PC-9 (cell line): Measurements from ENCODE around the gene RFXANK. TPM values are rescaled to one million over a fixed set of nuclear protein-coding genes. Genes with fewer than 3 reads are reported as not detected.

Experiments
- BruUV-seq: library from RNA; stranded (reverse); fragments of 400-500 nt; replicated peaks from 2 replicates; lab custom pipeline; 2021; lab: Mats Ljungman, UMichigan
- CTCF ChIA-PET: fragments of 300-600 bp; sonication (Branson Sonifier 250); formaldehyde crosslinking; loops from one replicate; lab custom pipeline; 2022; ENCODE audit warnings: antibody characterized with exemption; lab: Charles Lee
- POLR2A ChIA-PET: fragments of 300-600 bp; sonication (Branson Sonifier 250); formaldehyde crosslinking; loops from one replicate; lab custom pipeline; 2022; ENCODE audit warnings: antibody characterized with exemption; ENCODE audit not compliant: unreplicated experiment; lab: Charles Lee
- DNase-seq, 2 experiments: peaks; one replicate each; pipeline versions ENCODE4 v3.0.0 to v3.0.0-alpha.2; 2015 to 2022; ENCODE audit warnings: mixed read lengths in 1 of 2
- H2AFZ ChIP-seq: fragments of 200-600 bp; sonication (generic); 2 replicates; pipeline ENCODE4 v1.8.1; 2017; ENCODE audit warnings: antibody characterized with exemption
- H3F3A ChIP-seq: fragments of 200-600 bp; sonication (generic); 2 replicates; pipeline ENCODE4 v1.8.1; 2017; ENCODE audit warnings: antibody characterized with exemption, mild to moderate bottlenecking, low read depth; ENCODE audit not compliant: insufficient read depth
- H3K27ac ChIP-seq: fragments of 200-600 bp; sonication (generic); 2 replicates; pipeline ENCODE4 v1.6.1; 2016; ENCODE audit warnings: mixed run types
- H3K27me3 ChIP-seq: fragments of 200-600 bp; sonication (generic); 2 replicates; pipeline ENCODE4 v1.6.1; 2016; ENCODE audit warnings: low read depth, mixed run types; ENCODE audit not compliant: insufficient read depth
- H3K36me3 ChIP-seq: fragments of 200-600 bp; sonication (generic); 2 replicates; pipeline ENCODE4 v1.6.1; 2016; ENCODE audit warnings: low read depth, mixed run types
- H3K4me1 ChIP-seq: fragments of 200-600 bp; sonication (generic); replicated peaks from 2 replicates; pipeline ENCODE4 v1.6.1; 2016; ENCODE audit warnings: mixed run types; ENCODE audit not compliant: insufficient read depth
- H3K4me2 ChIP-seq: fragments of 200-600 bp; sonication (generic); 2 replicates; pipeline ENCODE4 v1.6.1; 2017; ENCODE audit warnings: mixed run types
- H3K4me3 ChIP-seq: fragments of 200-600 bp; sonication (generic); 2 replicates; pipeline ENCODE4 v1.6.1; 2016; ENCODE audit warnings: mixed run types
- H3K79me2 ChIP-seq: fragments of 200-600 bp; sonication (generic); 2 replicates; pipeline ENCODE4 v1.6.1; 2017; ENCODE audit warnings: low read depth, mixed run types
- H3K9me2 ChIP-seq: fragments of 200-600 bp; sonication (generic); 2 replicates; pipeline ENCODE4 v1.8.1; 2017; ENCODE audit warnings: mild to moderate bottlenecking; ENCODE audit not compliant: insufficient read depth
- H3K9me3 ChIP-seq: fragments of 200-600 bp; sonication (generic); 2 replicates; pipeline ENCODE4 v1.8.1; 2016; ENCODE audit warnings: low read depth; ENCODE audit not compliant: insufficient read depth
- H4K20me1 ChIP-seq: fragments of 200-600 bp; sonication (generic); 2 replicates; pipeline ENCODE4 v1.8.1; 2017; ENCODE audit not compliant: insufficient read depth
- CTCF ChIP-seq: fragments of 200-600 bp; sonication (generic); conservative IDR thresholded peaks from 2 replicates; pipeline ENCODE4 v1.6.1; 2017; ENCODE audit warnings: mixed run types, antibody characterized with exemption, mild to moderate bottlenecking, moderate library complexity
- EZH2 ChIP-seq: fragments of 200-600 bp; sonication (generic); IDR thresholded peaks from 2 replicates; pipeline ENCODE4 v1.8.0; 2017; ENCODE audit warnings: antibody characterized with exemption, low read depth
- intact Hi-C: fragments of 100-400 bp; cut with micrococcal nuclease; formaldehyde crosslinking; loops from one replicate; pipeline ENCODE4 v1.10.0; 2022; ENCODE audit not compliant: unreplicated experiment
- total RNA-seq: library from RNA; stranded (reverse); gene quantifications from 2 replicates; pipeline ENCODE4 v1.2.3, GENCODE V29; 2021

RFXANK gene
- total RNA-seq, 1 experiment from 2014 or later = 132 TPM

DNA sequence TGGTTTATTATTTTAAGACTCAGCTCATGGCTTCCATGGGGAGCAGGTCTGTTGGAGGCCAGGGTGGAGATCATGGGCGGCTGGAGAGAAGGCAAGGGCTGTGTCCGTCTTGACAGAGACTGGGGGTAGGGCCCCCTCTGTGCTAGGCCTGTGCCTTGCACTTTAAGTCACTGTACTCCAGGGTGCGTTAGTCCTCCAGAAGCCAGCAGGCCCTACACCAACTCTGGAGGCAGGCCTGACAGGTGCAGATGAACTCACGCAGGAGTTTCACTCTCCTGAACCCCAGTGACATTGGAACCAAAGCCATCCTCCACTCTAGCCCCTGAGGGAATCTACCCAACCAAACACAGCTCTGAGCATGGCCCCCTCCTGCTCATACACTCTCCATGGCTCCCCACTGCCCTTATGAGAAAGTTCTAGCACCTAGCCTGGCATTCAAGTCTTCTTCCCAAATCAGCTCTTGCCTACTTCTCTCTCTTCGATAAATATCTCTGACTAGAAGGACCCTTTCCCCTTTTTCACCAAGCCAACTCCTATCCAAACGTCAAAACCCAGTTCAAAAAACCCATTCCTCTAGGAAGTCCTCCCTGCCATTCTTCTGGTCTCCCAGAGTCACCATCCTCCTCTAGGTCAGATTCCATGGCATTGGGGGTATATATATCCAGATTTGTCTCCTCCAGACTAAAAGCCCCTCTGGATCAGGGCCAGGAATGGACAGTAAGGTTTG, 37.1 kb upstream of the RFXANK start:
- H3K9me2 ChIP-seq = no peaks in the 10 kb centered on the region
- no peak for DNase-seq
- no peak overlapping the region for H2AFZ ChIP-seq
- H3K27me3 ChIP-seq = no peaks in the 10 kb centered on the region
- H3K27ac ChIP-seq = no peak overlapping the region
- intact Hi-C loops = no loop called here
- no peak overlapping the region for H3K4me2 ChIP-seq
- H3K4me1 ChIP-seq = no peaks in the 10 kb centered on the region
- no peaks in the 10 kb centered on the region for H3K79me2 ChIP-seq
- BruUV-seq = no TSS peak
- H3K4me3 ChIP-seq = no peak overlapping the region
- H3K36me3 ChIP-seq = no peaks in the 10 kb centered on the region
- ChIA-PET POLR2A (no interaction called here), CTCF (no interaction called here)
- TF ChIP-seq EZH2 (no peak), CTCF (no peak)
- no peaks in the 10 kb centered on the region; the same call in 1 of the 2 replicates for H4K20me1 ChIP-seq
- no peaks in the 10 kb centered on the region for H3K9me3 ChIP-seq
- H3F3A ChIP-seq = no peaks in the 10 kb centered on the region

DNA sequence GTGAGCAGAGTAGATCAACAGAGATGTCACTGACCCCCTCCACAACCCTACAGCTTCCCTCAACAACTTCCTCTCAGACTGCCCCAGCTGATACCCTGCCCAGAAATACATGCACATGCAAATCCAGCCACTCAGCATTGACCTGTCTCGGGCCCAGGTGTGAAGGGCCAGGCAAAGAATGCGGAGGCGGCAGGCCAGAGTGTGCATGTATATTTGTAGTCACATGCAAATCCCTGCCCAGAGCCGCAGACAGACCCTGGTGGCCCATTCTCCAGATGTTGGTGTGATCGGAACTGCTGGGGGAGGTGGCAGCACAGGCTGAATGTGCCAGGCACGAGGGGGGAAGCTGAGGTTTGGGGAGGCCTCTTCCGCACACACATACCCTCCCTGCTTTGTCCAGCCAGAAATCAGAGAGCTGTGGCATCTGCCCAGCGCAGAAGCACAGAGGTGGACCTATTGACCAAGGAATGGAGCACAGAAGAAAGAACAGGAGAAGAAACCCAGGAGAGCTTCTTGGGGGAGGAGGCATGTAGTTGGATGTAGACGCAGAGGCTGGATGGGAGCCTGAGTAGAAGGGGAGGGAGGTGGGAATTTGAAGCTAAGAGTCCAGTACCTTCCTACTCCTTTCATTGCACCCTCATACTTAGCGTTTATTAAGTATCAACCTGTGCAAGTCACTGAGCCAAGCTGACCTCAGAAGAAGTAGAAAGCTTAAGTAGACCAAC, 36.4 kb upstream of the RFXANK start:
- no peaks in the 10 kb centered on the region for H3K4me1 ChIP-seq
- POLR2A ChIA-PET = no interaction called here
- H3K9me3 ChIP-seq = no peaks in the 10 kb centered on the region
- no peak for DNase-seq
- no peaks in the 10 kb centered on the region; the same call in 1 of the 2 replicates for H4K20me1 ChIP-seq
- no TSS peak for BruUV-seq
- H2AFZ ChIP-seq = no peak overlapping the region
- no peak for TF ChIP-seq EZH2
- no peak for TF ChIP-seq CTCF
- intact Hi-C loops = no loop called here
- CTCF ChIA-PET = no interaction called here
- no peak overlapping the region for H3K27ac ChIP-seq
- no peaks in the 10 kb centered on the region for H3K36me3 ChIP-seq
- H3K9me2 ChIP-seq = no peaks in the 10 kb centered on the region
- H3K4me3 ChIP-seq = no peak overlapping the region
- no peaks in the 10 kb centered on the region for H3F3A ChIP-seq
- no peaks in the 10 kb centered on the region for H3K27me3 ChIP-seq
- H3K79me2 ChIP-seq = no peaks in the 10 kb centered on the region
- H3K4me2 ChIP-seq = no peak overlapping the region

DNA sequence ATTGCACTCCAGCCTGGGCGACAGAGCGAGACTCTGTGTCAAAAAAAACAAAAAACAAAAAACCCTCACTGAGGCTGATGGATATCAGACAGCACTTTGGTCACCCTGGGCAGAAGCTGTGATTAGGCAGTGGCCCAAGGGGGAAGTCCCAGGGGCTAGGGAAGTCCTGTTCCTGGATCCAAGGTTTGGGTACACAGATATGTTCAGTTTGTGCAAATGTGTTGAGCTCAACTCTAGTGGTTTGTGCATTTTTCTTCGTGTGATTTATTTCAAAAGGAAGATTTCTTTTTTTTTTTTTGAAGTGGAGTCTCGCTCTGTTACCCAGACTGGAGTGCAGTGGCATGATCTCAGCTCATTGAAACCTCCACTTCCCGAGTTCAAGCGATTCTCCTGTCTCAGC, 34.2 kb upstream of the RFXANK start:
- Histone ChIP-seq H3K36me3 (no peaks in the 10 kb centered on the region), H3K79me2 (no peaks in the 10 kb centered on the region), H3K9me3 (no peaks in the 10 kb centered on the region), H3K9me2 (no peaks in the 10 kb centered on the region), H3F3A (no peaks in the 10 kb centered on the region), H4K20me1 (no peaks in the 10 kb centered on the region; the same call in 1 of the 2 replicates), H3K27me3 (no peaks in the 10 kb centered on the region), H3K4me2 (no peak overlapping the region), H3K4me1 (no peaks in the 10 kb centered on the region), H2AFZ (no peak overlapping the region), H3K4me3 (no peak overlapping the region), H3K27ac (no peak overlapping the region)
- no peak for DNase-seq
- POLR2A ChIA-PET = no interaction called here
- TF ChIP-seq EZH2 (no peak), CTCF (no peak)
- intact Hi-C loops = no loop called here
- no TSS peak for BruUV-seq
- CTCF ChIA-PET = no interaction called here
